ENCODE results near the gene PEF1. TPM values are rescaled to one million over a fixed set of nuclear protein-coding genes. Genes with fewer than 3 reads are reported as not detected.

The PEF1 gene
- total and polyA plus RNA-seq, 2 of the 8 experiments (the other 6 are each of a cell fraction or from before 2014, with no cell fraction given), result 35.2 to 69.2 TPM

DNA sequence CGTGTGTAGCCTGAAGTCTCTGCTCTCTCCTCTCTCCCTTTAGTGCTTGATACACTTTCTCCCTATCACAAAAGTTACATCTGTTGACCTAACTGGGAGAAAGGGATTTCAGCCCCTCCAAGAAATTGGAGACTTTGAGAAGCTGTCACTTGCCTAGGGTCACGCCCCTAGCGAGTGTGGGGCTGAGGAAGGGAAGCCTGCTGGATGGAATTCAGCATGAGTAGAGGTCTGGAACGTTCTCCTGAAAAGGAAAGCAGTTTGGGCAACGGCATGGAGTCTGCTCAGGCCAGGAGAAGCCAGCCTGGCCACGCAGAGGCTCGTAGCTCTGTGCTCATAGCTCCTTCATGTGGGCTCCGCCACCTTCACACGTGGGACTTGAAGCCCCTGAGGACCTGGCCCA is 36.7 kb upstream of the PEF1 start:
- H3K9ac ChIP-seq (replicated peaks in 1 of 4; ENCODE audit: extremely low read depth in 1 of 4, low read depth in 3 of 4, low read length in 3 of 4), result no peak overlapping the region

More for the DNA sequence above, 36.7 kb upstream of the PEF1 start:
- DNase-seq (ENCODE audit: low read depth in 1 of 2, low spot score in 2 of 2) (no peak), FAIRE-seq (no peak)
- Histone ChIP-seq H4K8ac (ENCODE audit: extremely low read depth, insufficient read depth, low read length) (no peak overlapping the region), H3K79me2 (ENCODE audit: control insufficient read depth in 1 of 2, insufficient read depth in 2 of 2, low read length in 2 of 2) (no peaks in the 10 kb centered on the region), H3K36me3 (ENCODE audit: control insufficient read depth in 2 of 4, insufficient read depth in 4 of 4, low read length in 3 of 4) (no peaks in the 10 kb centered on the region), H4K5ac (ENCODE audit: insufficient read length, low read depth, low read length) (no peak overlapping the region), H2BK15ac (ENCODE audit: low read length) (0 out of 2 replicates have a peak overlapping the region, but pooled peaks have one; percentile 29), H3K14ac (ENCODE audit: insufficient read length) (no peak overlapping the region), H3K23ac (ENCODE audit: insufficient read length) (no peak overlapping the region), H2BK20ac (ENCODE audit: low read length) (no peak overlapping the region), H3K4me3 (ENCODE audit: extremely low read depth in 1 of 4, insufficient read depth in 2 of 4, low read depth in 3 of 4, low read length in 4 of 4) (no peak overlapping the region), H3K27me3 (replicated peaks in 1 of 4; ENCODE audit: control insufficient read depth in 3 of 4, extremely low read depth in 1 of 4, insufficient read depth in 3 of 4, low read length in 3 of 4) (no peaks in the 10 kb centered on the region), H3K23me2 (ENCODE audit: low read depth, low read length) (no peaks in the 10 kb centered on the region), H3K9me3 (ENCODE audit: insufficient read depth in 2 of 2, low read depth in 1 of 2, low read length in 1 of 2) (no peaks in the 10 kb centered on the region), H3K4me1 (replicated peaks in 1 of 4; ENCODE audit: control insufficient read depth in 3 of 4, insufficient read depth in 4 of 4, low read length in 3 of 4) (no peaks in the 10 kb centered on the region; a peak in 1 of 7 replicates), H2BK12ac (ENCODE audit: low read depth, low read length) (no peak overlapping the region), H3K27ac (ENCODE audit: low read depth, low read length) (no peak overlapping the region; the same call in 1 of the 2 replicates), H2BK5ac (ENCODE audit: low read depth, low read length) (no peak overlapping the region), H4K20me1 (replicated peaks in 1 of 2; ENCODE audit: control insufficient read depth in 1 of 2, insufficient read depth in 2 of 2, low read length in 2 of 2) (peaks cover 0 to 1% of the 10 kb centered on the region in 2 experiments), H3K18ac (ENCODE audit: extremely low read depth, low read length) (no peak overlapping the region), H2AK5ac (ENCODE audit: low read depth, low read length) (no peak overlapping the region), H2BK120ac (replicated peaks; ENCODE audit: low read depth, low read length) (no peak overlapping the region), H3K4ac (replicated peaks; ENCODE audit: insufficient read length, low read depth, low read length) (no peak overlapping the region), H3K56ac (replicated peaks; ENCODE audit: insufficient read length, low read depth, low read length) (no peak overlapping the region), H3K79me1 (ENCODE audit: low read depth, low read length) (no peaks in the 10 kb centered on the region), H4K91ac (replicated peaks; ENCODE audit: insufficient read length, low read length) (no peak overlapping the region), H3K4me2 (ENCODE audit: insufficient read depth in 1 of 2, low read depth in 2 of 2, low read length in 2 of 2) (no peak overlapping the region), H2AFZ (ENCODE audit: low read length) (no peak overlapping the region)
- ChIA-PET CTCF (ENCODE audit: partially characterized antibody) (interaction anchor here (0.9 to 24.1 kb wide), 9 partner anchors 15 to 108 kb away, joined by 3 to 370 read pairs (median 6); no protein-coding TSS in a partner anchor), POLR2A (ENCODE audit: partially characterized antibody) (no interaction called here)
- TF ChIP-seq, protein P1, sequence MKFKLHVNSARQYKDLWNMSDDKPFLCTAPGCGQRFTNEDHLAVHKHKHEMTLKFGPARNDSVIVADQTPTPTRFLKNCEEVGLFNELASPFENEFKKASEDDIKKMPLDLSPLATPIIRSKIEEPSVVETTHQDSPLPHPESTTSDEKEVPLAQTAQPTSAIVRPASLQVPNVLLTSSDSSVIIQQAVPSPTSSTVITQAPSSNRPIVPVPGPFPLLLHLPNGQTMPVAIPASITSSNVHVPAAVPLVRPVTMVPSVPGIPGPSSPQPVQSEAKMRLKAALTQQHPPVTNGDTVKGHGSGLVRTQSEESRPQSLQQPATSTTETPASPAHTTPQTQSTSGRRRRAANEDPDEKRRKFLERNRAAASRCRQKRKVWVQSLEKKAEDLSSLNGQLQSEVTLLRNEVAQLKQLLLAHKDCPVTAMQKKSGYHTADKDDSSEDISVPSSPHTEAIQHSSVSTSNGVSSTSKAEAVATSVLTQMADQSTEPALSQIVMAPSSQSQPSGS (IDR thresholded peaks at IDR 0.05; ENCODE audit: low read length), result no peak
- 0 out of 2 replicates have a peak, but pooled peaks have one; percentile 18 for TF ChIP-seq TEAD4 (IDR thresholded peaks at IDR 0.05; ENCODE audit: low read depth, low read length)
- 95% methylated on average over 9 of the region's 9 CpGs; no CpG with 5 or more reads in 1 of the 2 experiments for WGBS, 2 experiments (ENCODE audit: extremely low coverage in 1 of 2, insufficient coverage in 1 of 2, insufficient read length in 1 of 2, insufficient replicate concordance in 2 of 2, low coverage in 1 of 2, low lambda C conversion rate in 2 of 2, missing lambda C conversion rate in 1 of 2)
